PFSK-1 (cell line): Measurements from ENCODE around the gene NUSAP1.

Experiments
- FOXP2 ChIP-seq: optimal IDR thresholded peaks from 2 replicates; pipeline ENCODE3; 2011; ENCODE audit warnings: borderline replicate concordance, control low read depth, inconsistent platforms; ENCODE audit not compliant: insufficient read depth; ENCODE audit errors: extremely low read length, extremely low read depth
- POLR2AphosphoS5 ChIP-seq: IDR thresholded peaks from 2 replicates; pipeline ENCODE4 v1.6.1; 2012; ENCODE audit warnings: low read depth, mild to moderate bottlenecking, control low read depth, low read length, moderate library complexity
- SIN3A ChIP-seq: IDR thresholded peaks from 2 replicates; pipeline ENCODE4 v1.6.1; 2012; ENCODE audit warnings: mild to moderate bottlenecking, low read length, moderate library complexity, borderline replicate concordance; ENCODE audit not compliant: insufficient read depth
- TAF1 ChIP-seq: IDR thresholded peaks from 2 replicates; pipeline ENCODE4 v1.6.1; 2012; ENCODE audit warnings: low read length, control low read depth, borderline replicate concordance; ENCODE audit not compliant: insufficient read depth
- TF ChIP-seq, protein P1 (sequence below), 2 experiments: IDR thresholded peaks; 2 replicates each; pipeline versions ENCODE4 v1.6.1 to v1.8.0; 2011 to 2012; ENCODE audit warnings: low read depth in 2 of 2, low read length in 2 of 2, control low read depth in 1 of 2, inconsistent platforms in 1 of 2, mild to moderate bottlenecking in 1 of 2, moderate library complexity in 1 of 2; ENCODE audit not compliant: insufficient read depth in 1 of 2

Gene NUSAP1

GRCh38 chr15:41292521-41292920 lies 40.2 kb upstream of the NUSAP1 start:
- TF ChIP-seq POLR2AphosphoS5 = no peak
- TF ChIP-seq TAF1 = no peak
- no peak for TF ChIP-seq SIN3A
- TF ChIP-seq, protein P1, sequence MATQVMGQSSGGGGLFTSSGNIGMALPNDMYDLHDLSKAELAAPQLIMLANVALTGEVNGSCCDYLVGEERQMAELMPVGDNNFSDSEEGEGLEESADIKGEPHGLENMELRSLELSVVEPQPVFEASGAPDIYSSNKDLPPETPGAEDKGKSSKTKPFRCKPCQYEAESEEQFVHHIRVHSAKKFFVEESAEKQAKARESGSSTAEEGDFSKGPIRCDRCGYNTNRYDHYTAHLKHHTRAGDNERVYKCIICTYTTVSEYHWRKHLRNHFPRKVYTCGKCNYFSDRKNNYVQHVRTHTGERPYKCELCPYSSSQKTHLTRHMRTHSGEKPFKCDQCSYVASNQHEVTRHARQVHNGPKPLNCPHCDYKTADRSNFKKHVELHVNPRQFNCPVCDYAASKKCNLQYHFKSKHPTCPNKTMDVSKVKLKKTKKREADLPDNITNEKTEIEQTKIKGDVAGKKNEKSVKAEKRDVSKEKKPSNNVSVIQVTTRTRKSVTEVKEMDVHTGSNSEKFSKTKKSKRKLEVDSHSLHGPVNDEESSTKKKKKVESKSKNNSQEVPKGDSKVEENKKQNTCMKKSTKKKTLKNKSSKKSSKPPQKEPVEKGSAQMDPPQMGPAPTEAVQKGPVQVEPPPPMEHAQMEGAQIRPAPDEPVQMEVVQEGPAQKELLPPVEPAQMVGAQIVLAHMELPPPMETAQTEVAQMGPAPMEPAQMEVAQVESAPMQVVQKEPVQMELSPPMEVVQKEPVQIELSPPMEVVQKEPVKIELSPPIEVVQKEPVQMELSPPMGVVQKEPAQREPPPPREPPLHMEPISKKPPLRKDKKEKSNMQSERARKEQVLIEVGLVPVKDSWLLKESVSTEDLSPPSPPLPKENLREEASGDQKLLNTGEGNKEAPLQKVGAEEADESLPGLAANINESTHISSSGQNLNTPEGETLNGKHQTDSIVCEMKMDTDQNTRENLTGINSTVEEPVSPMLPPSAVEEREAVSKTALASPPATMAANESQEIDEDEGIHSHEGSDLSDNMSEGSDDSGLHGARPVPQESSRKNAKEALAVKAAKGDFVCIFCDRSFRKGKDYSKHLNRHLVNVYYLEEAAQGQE (IDR thresholded peaks at IDR 0.05; ENCODE audit: insufficient read depth in 1 of 2, low read depth in 2 of 2, low read length in 2 of 2) = no peak
- no peak for TF ChIP-seq FOXP2

DNA sequence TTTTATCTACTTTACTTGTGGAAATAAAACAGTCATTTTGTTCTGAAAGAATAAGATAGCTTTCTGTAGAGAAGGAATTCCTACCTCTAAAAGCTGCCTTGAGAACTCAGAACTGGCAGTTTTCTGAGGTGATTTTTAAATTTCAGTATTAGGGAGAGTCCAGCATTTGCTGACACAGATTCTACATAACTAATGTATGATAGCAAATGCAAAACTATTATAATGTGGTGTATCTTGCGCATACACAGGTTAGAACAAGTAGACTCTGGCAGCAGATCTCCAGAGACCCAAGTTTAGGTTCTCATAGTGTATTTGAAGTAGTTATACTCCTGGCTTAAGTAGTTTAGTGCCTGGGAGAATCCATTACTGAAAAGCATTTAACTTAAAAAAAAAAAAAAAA lies 31.1 kb upstream of the NUSAP1 start:
- TF ChIP-seq POLR2AphosphoS5 (no peak), TAF1 (no peak), FOXP2 (no peak), SIN3A (no peak)
- TF ChIP-seq, protein P1 (IDR thresholded peaks at IDR 0.05; ENCODE audit: insufficient read depth in 1 of 2, low read depth in 2 of 2, low read length in 2 of 2) = no peak

GRCh38 chr15:41304149-41304770 lies 28.4 kb upstream of the NUSAP1 start:
- no peak for TF ChIP-seq SIN3A
- no peak for TF ChIP-seq TAF1
- no peak for TF ChIP-seq FOXP2
- TF ChIP-seq, protein P1 (IDR thresholded peaks at IDR 0.05; ENCODE audit: insufficient read depth in 1 of 2, low read depth in 2 of 2, low read length in 2 of 2) = no peak
- no peak for TF ChIP-seq POLR2AphosphoS5

- TF ChIP-seq POLR2AphosphoS5 = no peak
- no peak for TF ChIP-seq FOXP2
Observed at GRCh38 chr15:41307679-41308078, 25.0 kb upstream of the NUSAP1 start.

DNA sequence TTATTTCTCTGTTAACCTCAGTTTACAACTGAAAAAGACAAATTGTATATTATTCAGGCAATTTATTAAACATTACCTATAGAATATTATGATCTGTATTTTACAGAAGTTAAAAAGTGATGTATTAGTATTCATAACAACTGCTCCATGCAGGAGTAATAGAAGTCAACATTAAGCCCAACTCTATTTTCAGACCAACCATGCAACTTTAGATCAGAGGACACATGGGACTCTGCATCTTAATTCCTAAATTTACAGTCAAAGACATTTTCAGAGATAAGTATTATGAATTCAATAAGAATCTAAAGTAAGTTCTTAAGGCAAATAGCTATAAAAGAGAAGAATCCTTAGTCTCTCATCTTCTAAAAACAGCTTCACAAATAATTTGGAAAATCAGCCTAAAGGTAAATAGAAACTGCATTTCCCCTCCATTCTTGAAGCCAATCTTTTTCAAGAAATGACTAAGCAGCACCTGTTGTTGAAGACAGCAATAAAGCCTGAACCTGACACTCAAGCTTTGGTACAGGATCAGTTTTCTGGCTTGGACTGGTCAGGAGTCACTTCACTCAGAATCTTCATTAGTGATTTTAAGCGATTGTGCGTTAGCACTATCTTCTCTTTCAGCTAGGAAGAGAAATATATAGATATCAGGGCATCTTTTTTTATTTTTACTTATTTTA lies 23.3 kb upstream of the NUSAP1 start:
- TF ChIP-seq FOXP2 (no peak), TAF1 (no peak), SIN3A (no peak), POLR2AphosphoS5 (no peak)
- TF ChIP-seq, protein P1 (IDR thresholded peaks at IDR 0.05; ENCODE audit: insufficient read depth in 1 of 2, low read depth in 2 of 2, low read length in 2 of 2) = no peak
